K562 (cell line): ENCODE measurements around the gene SPHK2. TPM values are rescaled to one million over a fixed set of nuclear protein-coding genes. Genes with fewer than 3 reads are reported as not detected.

Experiments
- ARID3B ChIP-seq: fragments of 250-450 bp; sonication (Bioruptor Pico); IDR thresholded peaks from 2 replicates; pipeline ENCODE4 v1.4.0; 2020; ENCODE audit warnings: borderline replicate concordance
- CBX3 ChIP-seq, 2 experiments: IDR thresholded peaks; 1 replicate in 1 of 2; 2 replicates in 1 of 2; pipeline ENCODE4 v1.6.1; 2012; ENCODE audit warnings: inconsistent platforms in 2 of 2, low read length in 2 of 2, borderline replicate concordance in 1 of 2, control low read depth in 1 of 2
- E2F1 ChIP-seq: sonication (generic); formaldehyde crosslinking; IDR thresholded peaks from 2 replicates; pipeline ENCODE4 v1.8.1; 2023; ENCODE audit warnings: mild to moderate bottlenecking, missing genetic modification reagents, moderate library complexity
- GATAD2A ChIP-seq: fragments of 450-650 bp; IDR thresholded peaks from 2 replicates; pipeline ENCODE4 v1.6.1; 2017
- MNT ChIP-seq, 2 experiments: fragments of 450-650 bp; conservative IDR thresholded peaks; 2 replicates each; pipeline ENCODE4 v1.6.1; 2017; ENCODE audit warnings: mild to moderate bottlenecking in 2 of 2, moderate library complexity in 2 of 2
- NR3C1 ChIP-seq: sonication (generic); formaldehyde crosslinking; IDR thresholded peaks from 2 replicates; pipeline ENCODE4 v1.8.1; 2022; ENCODE audit warnings: missing genetic modification reagents
- PML ChIP-seq: IDR thresholded peaks from 2 replicates; pipeline ENCODE4 v1.6.1; 2012; ENCODE audit warnings: low read length, inconsistent platforms
- RB1 ChIP-seq: fragments of 450-650 bp; IDR thresholded peaks from 2 replicates; pipeline ENCODE4 v1.6.1; 2017; ENCODE audit warnings: low read depth, mild to moderate bottlenecking
- RCOR1 ChIP-seq, 2 experiments: IDR thresholded peaks; 2 replicates each; pipeline ENCODE4 v1.6.1; 2012; ENCODE audit warnings: low read depth in 2 of 2, low read length in 2 of 2, borderline replicate concordance in 1 of 2, improper control_type of control experiment in 1 of 2
- SMAD3 ChIP-seq: fragments of 450-650 bp; formaldehyde crosslinking; conservative IDR thresholded peaks from 2 replicates; pipeline ENCODE4 v1.4.0; 2020; ENCODE audit warnings: mild to moderate bottlenecking
- SNAPC5 ChIP-seq: fragments of 250-450 bp; sonication (Bioruptor Pico); IDR thresholded peaks from 2 replicates; pipeline ENCODE4 v1.8.0; 2021; ENCODE audit warnings: moderate library complexity, mild to moderate bottlenecking, inconsistent platforms
- STAT6 ChIP-seq: sonication (generic); formaldehyde crosslinking; IDR thresholded peaks from 2 replicates; pipeline ENCODE4 v1.8.1; 2023; ENCODE audit warnings: mild to moderate bottlenecking, missing genetic modification reagents
- XRCC5 ChIP-seq: fragments of 200-400 bp; formaldehyde crosslinking; IDR thresholded peaks from 2 replicates; pipeline ENCODE4 v1.6.1; 2017; ENCODE audit warnings: low read depth, mild to moderate bottlenecking, low read length
- ZNF324 ChIP-seq: fragments of 250-450 bp; sonication (Bioruptor Pico); IDR thresholded peaks from 2 replicates; pipeline ENCODE4 v1.4.0; 2020; ENCODE audit warnings: mild to moderate bottlenecking
- ZNF436 ChIP-seq: fragments of 250-450, 450-650 bp; sonication (Bioruptor Pico); formaldehyde crosslinking; IDR thresholded peaks from 2 replicates; pipeline ENCODE4 v1.7.0; 2020; ENCODE audit warnings: mild to moderate bottlenecking
- ZNF511 ChIP-seq: sonication (generic); formaldehyde crosslinking; IDR thresholded peaks from 2 replicates; pipeline ENCODE4 v1.8.0; 2022; ENCODE audit warnings: mild to moderate bottlenecking, missing genetic modification reagents
- ZNF583 ChIP-seq: fragments of 250-450 bp; sonication (Bioruptor Pico); IDR thresholded peaks from 2 replicates; pipeline ENCODE4 v1.4.0; 2020
- polyA plus RNA-seq, 8 experiments: library from polyadenylated mRNA; depleted of rRNA in 4 of 8; stranded (reverse) in 5 of 8; unstranded in 3 of 8; fragments of >200 nt; fragmentation: Nextera tagmentation in 2 of 8; fragmentation: Illumina TruSeq in 1 of 8; extraction: Ambion mirVana in 2 of 8; extraction: Trizol in 1 of 8; gene quantifications; 2 replicates each; pipeline versions ENCODE4 v1.2.1 to v1.2.3, GENCODE V29; 2011 to 2014; ENCODE audit warnings: inconsistent platforms in 1 of 8, missing spikeins in 1 of 8
- total RNA-seq, 7 experiments: library from RNA; depleted of rRNA in 6 of 7; stranded (reverse); fragments of >200 nt in 6 of 7; fragmentation: Illumina TruSeq in 2 of 7; extraction: Trizol in 2 of 7; gene quantifications; 2 replicates each; pipeline versions ENCODE4 v1.2.1 to v1.2.3, GENCODE V29; 2011 to 2021; ENCODE audit warnings: low replicate concordance in 1 of 7

Gene SPHK2
- total and polyA plus RNA-seq, 9 of the 15 experiments (the other 6 are each of a cell fraction or from before 2014, with no cell fraction given) = 0.10 to 15.2 (median 2.9) TPM

GRCh38 chr19:48636859-48637448 is 17.6 kb downstream of the SPHK2 start, which contains the start of gene DBP (continued):
- no peak for TF ChIP-seq E2F1 (CRISPR knock-in tag)
- TF ChIP-seq ARID3B (CRISPR knock-in tag) = no peak
- TF ChIP-seq STAT6 (CRISPR knock-in tag) = no peak
- TF ChIP-seq ZNF436 = no peak
- TF ChIP-seq CBX3 (IDR thresholded peaks at IDR 0.05; ENCODE audit: borderline replicate concordance in 1 of 2, low read length in 2 of 2) = no peak
- TF ChIP-seq NR3C1 (CRISPR knock-in tag) = no peak
- TF ChIP-seq ZNF583 = no peak
- TF ChIP-seq ZNF324 = no peak
- no peak for TF ChIP-seq SNAPC5 (CRISPR knock-in tag)
- no peak for TF ChIP-seq RB1
- no peak for TF ChIP-seq GATAD2A
- TF ChIP-seq ZNF511 = no peak
- no peak for TF ChIP-seq SMAD3
- TF ChIP-seq RCOR1 (IDR thresholded peaks at IDR 0.05; ENCODE audit: borderline replicate concordance in 1 of 2, low read depth in 2 of 2, low read length in 2 of 2) = no peak
- TF ChIP-seq PML = no peak
- TF ChIP-seq MNT (conservative IDR thresholded peaks at IDR 0.05) = no peak
- no peak for TF ChIP-seq XRCC5
